C4-2B (cell line): ENCODE results near the gene STAB2.

Experiments used
- H3K27ac ChIP-seq: fragments of 450-650 bp; 2 replicates; pipeline ENCODE4 v1.5.1; 2017
- CTCF ChIP-seq: fragments of 450-650 bp; conservative IDR thresholded peaks from 2 replicates; pipeline ENCODE4 v1.5.1; 2017; ENCODE audit warnings: mild to moderate bottlenecking
- ZFX ChIP-seq: fragments of 450-650 bp; IDR thresholded peaks from 2 replicates; pipeline ENCODE4 v1.6.1; 2017

The STAB2 gene

GRCh38 chr12:103688376-103689063 lies 101.4 kb downstream of the STAB2 start:
- TF ChIP-seq CTCF (no peak), ZFX (no peak)
- no peak overlapping the region for H3K27ac ChIP-seq

GRCh38 chr12:103690426-103690825 lies 103.4 kb downstream of the STAB2 start:
- TF ChIP-seq CTCF (no peak), ZFX (no peak)
- H3K27ac ChIP-seq = no peak overlapping the region

- TF ChIP-seq ZFX = no peak
- TF ChIP-seq CTCF = no peak
Observed at GRCh38 chr12:103691063-103691462, 104.0 kb downstream of the STAB2 start.

GRCh38 chr12:103696101-103696500 lies 109.0 kb downstream of the STAB2 start:
- no peak overlapping the region for H3K27ac ChIP-seq
- no peak for TF ChIP-seq CTCF
- no peak for TF ChIP-seq ZFX

More at GRCh38 chr12:103691063-103691462, 104.0 kb downstream of the STAB2 start:
- no peak overlapping the region for H3K27ac ChIP-seq

- no peak overlapping the region for H3K27ac ChIP-seq
- TF ChIP-seq ZFX (no peak), CTCF (no peak)
Observed at GRCh38 chr12:103697971-103698751, 111.1 kb downstream of the STAB2 start.

GRCh38 chr12:103698752-103699560 lies 111.9 kb downstream of the STAB2 start:
- TF ChIP-seq ZFX = no peak
- TF ChIP-seq CTCF = no peak
- H3K27ac ChIP-seq = no peak overlapping the region

- TF ChIP-seq ZFX (no peak), CTCF (no peak)
- H3K27ac ChIP-seq = no peak overlapping the region
Observed at GRCh38 chr12:103705098-103705497, 118.0 kb downstream of the STAB2 start.
